Fibroblast of skin of abdomen (primary cell): Measurements from ENCODE around the gene KCTD15.

ENCODE experiments used
- DNase-seq: peaks from one replicate; pipeline ENCODE4 v3.0.0-alpha.2; 2013

KCTD15 gene

GRCh38 chr19:33861950-33862349, 65.3 kb downstream of the KCTD15 start:
- no peak for DNase-seq

- DNase-seq, result no peak
Observed at GRCh38 chr19:33862981-33863380, 66.3 kb downstream of the KCTD15 start.

- no peak for DNase-seq
Observed at GRCh38 chr19:33863436-33863835, 66.8 kb downstream of the KCTD15 start.

- no peak for DNase-seq
Observed at GRCh38 chr19:33864311-33864850, 67.7 kb downstream of the KCTD15 start.

GRCh38 chr19:33865306-33865705, 68.6 kb downstream of the KCTD15 start:
- no peak for DNase-seq
